Natural killer cell (primary cell): ENCODE measurements around the gene KIF3C. TPM values are rescaled to one million over a fixed set of nuclear protein-coding genes. Genes with fewer than 3 reads are reported as not detected.

Experiments used
- ATAC-seq, 3 donors: fragments of 150-1000 bp in 2 of 3; fragments of 200-7000 bp in 1 of 3; cut with Tn5 transposase; 1 replicate in 1 of 3; 2 replicates in 2 of 3; pipeline ENCODE4 v1.10.0; 2021; ENCODE audit warnings: mild to moderate bottlenecking in 2 of 3, moderate library complexity in 2 of 3
- DNase-seq, 2 donors: peaks; one replicate each; pipeline versions ENCODE4 v3.0.0 to v3.0.0-alpha.2; 2013 to 2021; ENCODE audit warnings: mixed read lengths in 1 of 2
- H3K27ac ChIP-seq: one replicate; pipeline ENCODE4 v1.5.1; 2013; ENCODE audit warnings: mild to moderate bottlenecking, low read length
- H3K27me3 ChIP-seq: one replicate; pipeline ENCODE4 v1.6.1; 2013; ENCODE audit warnings: low read length; ENCODE audit not compliant: control insufficient read depth, insufficient read depth
- H3K36me3 ChIP-seq: one replicate; pipeline ENCODE4 v1.6.1; 2013; ENCODE audit warnings: low read length; ENCODE audit not compliant: control insufficient read depth, insufficient read depth
- H3K4me1 ChIP-seq: one replicate; pipeline ENCODE4 v1.6.1; 2013; ENCODE audit warnings: low read length; ENCODE audit not compliant: control insufficient read depth, insufficient read depth
- H3K4me3 ChIP-seq: one replicate; pipeline ENCODE4 v1.5.1; 2013; ENCODE audit warnings: low read length
- H3K9me3 ChIP-seq: one replicate; pipeline ENCODE4 v1.6.1; 2013; ENCODE audit warnings: low read length; ENCODE audit not compliant: control insufficient read depth, insufficient read depth
- H3K27ac Mint-ChIP-seq, 2 donors: one replicate each; pipeline ENCODE4 v1.8.0; 2022; ENCODE audit warnings: mild to moderate bottlenecking in 2 of 2, mixed read lengths in 2 of 2, moderate library complexity in 1 of 2
- H3K27me3 Mint-ChIP-seq, 2 donors: one replicate each; pipeline ENCODE4 v1.8.0; 2022; ENCODE audit warnings: low read depth in 2 of 2, mixed read lengths in 2 of 2
- H3K36me3 Mint-ChIP-seq: one replicate; pipeline ENCODE4 v1.8.0; 2022; ENCODE audit warnings: mixed read lengths
- H3K4me1 Mint-ChIP-seq, 2 donors: one replicate each; pipeline ENCODE4 v1.8.0; 2022; ENCODE audit warnings: mixed read lengths in 2 of 2
- H3K4me3 Mint-ChIP-seq: one replicate; pipeline ENCODE4 v1.8.0; 2022; ENCODE audit warnings: mild to moderate bottlenecking, moderate library complexity, mixed read lengths
- H3K9me3 Mint-ChIP-seq, 2 donors: one replicate each; pipeline ENCODE4 v1.8.0; 2022; ENCODE audit warnings: mixed read lengths in 2 of 2
- WGBS: methylation state at CpG from one replicate; pipeline ENCODE4 v1.1.7; 2013; ENCODE audit warnings: missing lambda C conversion rate; ENCODE audit not compliant: insufficient coverage; 5-methylcytosine and 5-hydroxymethylcytosine counted together
- intact Hi-C: fragments of 100-400 bp; cut with micrococcal nuclease; formaldehyde crosslinking; loops from one replicate; pipeline ENCODE4 v1.14.2; 2022
- total RNA-seq, 4 donors: library from RNA; stranded (reverse); fragments of 120-200 nt in 1 of 4; gene quantifications; one replicate each; pipeline versions ENCODE4 v1.2.3 to v1.2.4, GENCODE V29; 2013 to 2022
- TF ChIP-seq, protein P1 (sequence below): fragments of 200-600 bp; IDR thresholded peaks from one replicate; pipeline ENCODE4 v1.8.0; 2022; ENCODE audit warnings: antibody characterized with exemption

KIF3C gene
- total RNA-seq, 3 donors from 2014 or later (not counting 1 experiment from before 2014, with no cell fraction given) = 4.4 to 6.8 (median 5.1) TPM

DNA sequence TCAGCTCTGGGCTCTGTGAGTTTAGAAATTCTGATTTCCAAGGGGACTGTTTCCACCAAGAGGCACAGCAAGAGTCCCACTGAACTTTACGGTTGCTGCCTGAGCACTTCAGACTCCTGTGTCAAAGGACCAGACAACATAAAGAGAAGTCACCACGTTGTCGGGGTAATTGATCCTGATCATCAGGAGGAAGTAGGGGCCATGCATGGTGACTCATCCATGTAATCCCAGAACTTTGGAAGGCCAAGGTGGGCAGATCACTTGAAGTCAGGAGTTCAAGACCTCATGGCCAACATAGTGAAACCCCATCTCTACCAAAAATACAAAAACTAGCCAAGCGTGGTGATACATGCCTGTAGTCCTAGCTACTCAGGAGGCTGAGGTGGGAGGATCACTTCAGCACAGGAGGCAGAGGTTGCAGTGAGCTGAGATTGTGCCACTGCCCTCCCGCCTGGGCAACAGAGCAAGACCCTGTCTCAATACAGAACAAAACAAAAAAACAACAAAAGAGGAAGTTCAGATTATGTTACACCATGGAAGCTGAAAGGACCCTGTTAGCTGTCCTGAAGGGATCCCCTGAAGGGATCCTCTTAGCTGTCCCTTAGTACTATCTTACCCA is 94.6 kb downstream of the KIF3C start:
- H3K4me3 ChIP-seq = no peak overlapping the region
- no peak for DNase-seq
- no peaks in the 10 kb centered on the region for H3K27me3 ChIP-seq
- 91% methylated on average over 5 of the region's 5 CpGs for WGBS
- Mint-ChIP-seq H3K4me1 (no peaks in the 10 kb centered on the region), H3K27ac (no peak overlapping the region), H3K27me3 (peaks cover 3 to 10% of the 10 kb centered on the region in 2 donors), H3K36me3 (no peaks in the 10 kb centered on the region), H3K9me3 (no peaks in the 10 kb centered on the region), H3K4me3 (no peak overlapping the region)
- H3K27ac ChIP-seq = no peak overlapping the region
- H3K9me3 ChIP-seq = no peaks in the 10 kb centered on the region
- no peaks in the 10 kb centered on the region for H3K36me3 ChIP-seq
- ATAC-seq = no peak
- H3K4me1 ChIP-seq = no peaks in the 10 kb centered on the region
- TF ChIP-seq, protein P1, sequence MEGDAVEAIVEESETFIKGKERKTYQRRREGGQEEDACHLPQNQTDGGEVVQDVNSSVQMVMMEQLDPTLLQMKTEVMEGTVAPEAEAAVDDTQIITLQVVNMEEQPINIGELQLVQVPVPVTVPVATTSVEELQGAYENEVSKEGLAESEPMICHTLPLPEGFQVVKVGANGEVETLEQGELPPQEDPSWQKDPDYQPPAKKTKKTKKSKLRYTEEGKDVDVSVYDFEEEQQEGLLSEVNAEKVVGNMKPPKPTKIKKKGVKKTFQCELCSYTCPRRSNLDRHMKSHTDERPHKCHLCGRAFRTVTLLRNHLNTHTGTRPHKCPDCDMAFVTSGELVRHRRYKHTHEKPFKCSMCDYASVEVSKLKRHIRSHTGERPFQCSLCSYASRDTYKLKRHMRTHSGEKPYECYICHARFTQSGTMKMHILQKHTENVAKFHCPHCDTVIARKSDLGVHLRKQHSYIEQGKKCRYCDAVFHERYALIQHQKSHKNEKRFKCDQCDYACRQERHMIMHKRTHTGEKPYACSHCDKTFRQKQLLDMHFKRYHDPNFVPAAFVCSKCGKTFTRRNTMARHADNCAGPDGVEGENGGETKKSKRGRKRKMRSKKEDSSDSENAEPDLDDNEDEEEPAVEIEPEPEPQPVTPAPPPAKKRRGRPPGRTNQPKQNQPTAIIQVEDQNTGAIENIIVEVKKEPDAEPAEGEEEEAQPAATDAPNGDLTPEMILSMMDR = no peak
- intact Hi-C loops = no loop called here

DNA sequence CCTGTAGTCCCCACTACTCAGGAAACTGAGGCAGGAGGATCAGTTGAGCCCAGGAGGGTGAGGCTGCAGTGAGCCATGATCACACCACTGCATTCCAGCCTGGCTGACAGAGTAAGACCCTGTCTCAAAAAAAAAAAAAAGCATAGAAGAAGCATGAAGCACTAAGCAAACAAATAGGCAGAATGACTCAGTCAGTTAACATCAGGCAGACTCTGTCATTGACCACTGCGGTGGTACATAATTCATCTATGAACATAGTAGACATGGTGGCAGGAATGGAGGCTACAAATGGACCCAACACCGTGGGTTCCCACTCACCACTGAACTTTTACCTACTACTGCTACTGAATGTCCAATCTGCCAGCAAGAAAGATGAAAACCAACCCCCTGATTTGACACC is 96.4 kb downstream of the KIF3C start:
- no peaks in the 10 kb centered on the region for H3K4me1 Mint-ChIP-seq
- DNase-seq = no peak
- TF ChIP-seq, protein P1 = no peak
- H3K9me3 ChIP-seq = no peaks in the 10 kb centered on the region
- no peak for ATAC-seq
- H3K36me3 Mint-ChIP-seq = no peaks in the 10 kb centered on the region
- H3K27me3 ChIP-seq = no peaks in the 10 kb centered on the region
- no peaks in the 10 kb centered on the region for H3K4me1 ChIP-seq
- WGBS = 97% methylated on average over 2 of the region's 2 CpGs
- intact Hi-C loops = no loop called here
- H3K9me3 Mint-ChIP-seq = no peaks in the 10 kb centered on the region
- no peak overlapping the region for H3K27ac ChIP-seq
- peaks cover 3 to 10% of the 10 kb centered on the region in 2 donors for H3K27me3 Mint-ChIP-seq
- no peak overlapping the region for H3K27ac Mint-ChIP-seq
- no peak overlapping the region for H3K4me3 ChIP-seq
- no peaks in the 10 kb centered on the region for H3K36me3 ChIP-seq
- no peak overlapping the region for H3K4me3 Mint-ChIP-seq

DNA sequence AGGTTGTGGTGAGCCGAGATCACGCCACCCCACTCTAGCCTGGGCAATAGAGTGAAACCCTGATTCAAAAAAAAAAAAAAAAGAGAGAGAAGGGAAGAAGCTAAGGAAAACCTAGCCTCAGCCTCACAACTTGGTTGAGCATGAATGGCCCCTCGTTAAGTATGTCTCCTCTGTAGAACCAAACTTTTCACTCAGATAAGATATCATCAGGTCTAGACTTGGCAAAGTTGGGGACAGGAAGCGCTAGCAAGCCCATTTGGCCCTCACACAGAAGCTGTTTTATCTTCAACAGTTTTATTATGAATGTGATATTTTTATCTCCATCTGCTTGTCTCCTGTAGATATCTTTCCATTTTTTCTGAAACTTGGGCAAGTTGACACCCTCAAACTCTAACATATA is 100.5 kb downstream of the KIF3C start:
- Histone ChIP-seq H3K27me3 (no peaks in the 10 kb centered on the region), H3K9me3 (no peaks in the 10 kb centered on the region), H3K36me3 (no peaks in the 10 kb centered on the region), H3K27ac (no peak overlapping the region), H3K4me1 (peaks cover 9% of the 10 kb centered on the region), H3K4me3 (no peak overlapping the region)
- H3K4me3 Mint-ChIP-seq = no peak overlapping the region
- peaks cover 18 to 26% of the 10 kb centered on the region in 2 donors for H3K4me1 Mint-ChIP-seq
- 81% methylated on average over 3 of the region's 4 CpGs for WGBS
- peaks cover 3 to 10% of the 10 kb centered on the region in 2 donors for H3K27me3 Mint-ChIP-seq
- ATAC-seq (no peak), DNase-seq (no peak)
- TF ChIP-seq, protein P1 = no peak
- no peaks in the 10 kb centered on the region for H3K36me3 Mint-ChIP-seq
- no peaks in the 10 kb centered on the region for H3K9me3 Mint-ChIP-seq
- no peak overlapping the region for H3K27ac Mint-ChIP-seq
- intact Hi-C loops = no loop called here
